NCI-H146 (cell line): Measurements from ENCODE around the gene C15orf39.
A peak's percentile ranks its signal among the peaks of the same experiment; 100 is the strongest.

Experiments used
- DNase-seq: peaks from one replicate; lab custom pipeline; 2025; lab: John Stamatoyannopoulos, UW

The C15orf39 gene

GRCh38 chr15:75172284-75172820 is 29.3 kb upstream of the C15orf39 start:
- DNase-seq: no peak

- DNase-seq: no peak
These were observed 27.6 kb upstream of the C15orf39 start for GRCh38 chr15:75174102-75174501.

- DNase-seq: no peak
These were observed 27.0 kb upstream of the C15orf39 start for GRCh38 chr15:75174729-75175128.

GRCh38 chr15:75176396-75176761 is 25.3 kb upstream of the C15orf39 start:
- DNase-seq: no peak

GRCh38 chr15:75177360-75178071 is 24.2 kb upstream of the C15orf39 start:
- no peak for DNase-seq

GRCh38 chr15:75178171-75178937 is 23.3 kb upstream of the C15orf39 start:
- peak; percentile 65 for DNase-seq

- no peak for DNase-seq
These were observed 22.5 kb upstream of the C15orf39 start for GRCh38 chr15:75178938-75179745.

- DNase-seq: no peak
These were observed 21.9 kb upstream of the C15orf39 start for GRCh38 chr15:75179746-75180140.

- no peak for DNase-seq
These were observed 19.9 kb upstream of the C15orf39 start for GRCh38 chr15:75181780-75182179.

- DNase-seq: no peak
These were observed 19.2 kb upstream of the C15orf39 start for GRCh38 chr15:75182187-75183131.

GRCh38 chr15:75185271-75186029 is 16.2 kb upstream of the C15orf39 start:
- no peak for DNase-seq

- DNase-seq: no peak
These were observed 15.6 kb upstream of the C15orf39 start for GRCh38 chr15:75186044-75186443.

GRCh38 chr15:75188499-75188898 is 13.2 kb upstream of the C15orf39 start:
- no peak for DNase-seq

- DNase-seq: no peak
These were observed 10.4 kb upstream of the C15orf39 start for GRCh38 chr15:75191235-75191634.

- peak; percentile 60 for DNase-seq
These were observed 9.4 kb upstream of the C15orf39 start for GRCh38 chr15:75192307-75192706.

GRCh38 chr15:75193272-75193671 is 8.4 kb upstream of the C15orf39 start:
- no peak for DNase-seq

GRCh38 chr15:75193976-75194375 is 7.7 kb upstream of the C15orf39 start:
- DNase-seq: no peak

GRCh38 chr15:75194397-75194796 is 7.3 kb upstream of the C15orf39 start:
- no peak for DNase-seq

- DNase-seq: peak; percentile 92
These were observed 6.4 kb upstream of the C15orf39 start for GRCh38 chr15:75195122-75195765.

GRCh38 chr15:75195766-75196241 is 5.9 kb upstream of the C15orf39 start:
- peak; percentile 91 for DNase-seq
